DMS153 treated with DMSO at 0.1 percent for 48 hours (cell line): ENCODE data around the gene PGBD5.

Experiments
- DNase-seq: peaks from one replicate; lab custom pipeline; 2025; ENCODE audit not compliant: unreplicated experiment; lab: John Stamatoyannopoulos, UW

PGBD5 gene

GRCh38 chr1:230398856-230399255 is 27.3 kb downstream of the PGBD5 start:
- no peak for DNase-seq

GRCh38 chr1:230396966-230397365 is 29.2 kb downstream of the PGBD5 start:
- DNase-seq: no peak

- no peak for DNase-seq
Observed at GRCh38 chr1:230395932-230396331, 30.2 kb downstream of the PGBD5 start.

- no peak for DNase-seq
Observed at GRCh38 chr1:230394741-230395140, 31.4 kb downstream of the PGBD5 start.

GRCh38 chr1:230394134-230394533 is 32.0 kb downstream of the PGBD5 start:
- DNase-seq: no peak

- DNase-seq: no peak
Observed at GRCh38 chr1:230393722-230394121, 32.4 kb downstream of the PGBD5 start.

GRCh38 chr1:230392920-230393521 is 33.1 kb downstream of the PGBD5 start:
- DNase-seq: no peak

GRCh38 chr1:230392536-230392909 is 33.6 kb downstream of the PGBD5 start:
- DNase-seq: no peak

- DNase-seq: no peak
Observed at GRCh38 chr1:230391776-230392535, 34.2 kb downstream of the PGBD5 start.

GRCh38 chr1:230390371-230390770 is 35.8 kb downstream of the PGBD5 start:
- DNase-seq: no peak

GRCh38 chr1:230387876-230388275 is 38.3 kb downstream of the PGBD5 start:
- no peak for DNase-seq

GRCh38 chr1:230387296-230387695 is 38.8 kb downstream of the PGBD5 start:
- DNase-seq: no peak

- no peak for DNase-seq
Observed at GRCh38 chr1:230386637-230387262, 39.4 kb downstream of the PGBD5 start.

GRCh38 chr1:230385930-230386329 is 40.2 kb downstream of the PGBD5 start:
- DNase-seq: no peak

- no peak for DNase-seq
Observed at GRCh38 chr1:230385158-230385450, 41.0 kb downstream of the PGBD5 start.

- no peak for DNase-seq
Observed at GRCh38 chr1:230384380-230385157, 41.6 kb downstream of the PGBD5 start.

- no peak for DNase-seq
Observed at GRCh38 chr1:230383425-230383824, 42.7 kb downstream of the PGBD5 start.

GRCh38 chr1:230382001-230382491 is 44.1 kb downstream of the PGBD5 start:
- DNase-seq: no peak

GRCh38 chr1:230381585-230381984 is 44.5 kb downstream of the PGBD5 start:
- no peak for DNase-seq

GRCh38 chr1:230381049-230381467 is 45.1 kb downstream of the PGBD5 start:
- DNase-seq: no peak

GRCh38 chr1:230379928-230380327 is 46.2 kb downstream of the PGBD5 start:
- no peak for DNase-seq

- DNase-seq: no peak
Observed at GRCh38 chr1:230379462-230379861, 46.7 kb downstream of the PGBD5 start.
